H9 (cell line): Measurements from ENCODE around the gene RASGRF1. TPM values are rescaled to one million over a fixed set of nuclear protein-coding genes. Genes with fewer than 3 reads are reported as not detected.

Source experiments
- DNase-seq: peaks from one replicate; pipeline ENCODE4 v3.0.0-alpha.2; 2017
- H2AFZ ChIP-seq: one replicate; pipeline ENCODE4 v1.6.1; 2013; ENCODE audit warnings: mild to moderate bottlenecking, low read length, control low read depth, moderate library complexity
- H2AK5ac ChIP-seq: 2 replicates; pipeline ENCODE4 v1.6.1; 2013; ENCODE audit warnings: low read length, control low read depth, mixed read lengths; ENCODE audit not compliant: insufficient read length
- H2BK120ac ChIP-seq: one replicate; pipeline ENCODE4 v1.6.1; 2013; ENCODE audit warnings: low read depth, mild to moderate bottlenecking, low read length, control low read depth, inconsistent platforms; ENCODE audit not compliant: poor library complexity, severe bottlenecking
- H2BK12ac ChIP-seq: 2 replicates; pipeline ENCODE4 v1.6.1; 2013; ENCODE audit warnings: low read length, control low read depth, mixed read lengths, low read depth; ENCODE audit not compliant: insufficient read length
- H2BK15ac ChIP-seq: 2 replicates; pipeline ENCODE4 v1.6.1; 2013; ENCODE audit warnings: low read depth, low read length, control low read depth
- H2BK20ac ChIP-seq: one replicate; pipeline ENCODE4 v1.6.1; 2013; ENCODE audit warnings: low read depth, mild to moderate bottlenecking, low read length, control low read depth, inconsistent platforms; ENCODE audit not compliant: poor library complexity, severe bottlenecking
- H2BK5ac ChIP-seq: 2 replicates; pipeline ENCODE4 v1.6.1; 2013; ENCODE audit warnings: low read length, control low read depth, mixed read lengths; ENCODE audit not compliant: insufficient read length
- H3K14ac ChIP-seq: 2 replicates; pipeline ENCODE4 v1.6.1; 2013; ENCODE audit warnings: low read length, control low read depth; ENCODE audit not compliant: insufficient read depth
- H3K18ac ChIP-seq: 2 replicates; pipeline ENCODE4 v1.6.1; 2013; ENCODE audit warnings: low read depth, mild to moderate bottlenecking, mixed read lengths, low read length, control low read depth; ENCODE audit not compliant: insufficient read length
- H3K23ac ChIP-seq: 2 replicates; pipeline ENCODE4 v1.6.1; 2013; ENCODE audit warnings: low read length, control low read depth, mixed read lengths, low read depth; ENCODE audit not compliant: insufficient read length
- H3K23me2 ChIP-seq: 2 replicates; pipeline ENCODE4 v1.6.1; 2013; ENCODE audit warnings: low read depth, mild to moderate bottlenecking, mixed read lengths, low read length, control low read depth; ENCODE audit not compliant: insufficient read length, poor library complexity, severe bottlenecking
- H3K27ac ChIP-seq: 2 replicates; pipeline ENCODE4 v1.5.1; 2013; ENCODE audit warnings: low read length, control low read depth, mixed read lengths, low read depth; ENCODE audit not compliant: insufficient read length
- H3K27me3 ChIP-seq: 2 replicates; pipeline ENCODE4 v1.6.1; 2013; ENCODE audit warnings: low read length, control low read depth, inconsistent platforms; ENCODE audit not compliant: insufficient read depth
- H3K4ac ChIP-seq: 2 replicates; pipeline ENCODE4 v1.6.1; 2013; ENCODE audit warnings: low read depth, mild to moderate bottlenecking, control low read depth, inconsistent platforms, low read length, moderate library complexity
- H3K4me1 ChIP-seq: 2 replicates; pipeline ENCODE4 v1.6.1; 2013; ENCODE audit warnings: low read length, control low read depth, inconsistent platforms; ENCODE audit not compliant: insufficient read depth
- H3K4me2 ChIP-seq: 2 replicates; pipeline ENCODE4 v1.6.1; 2013; ENCODE audit warnings: low read length, control low read depth, mixed read lengths; ENCODE audit not compliant: insufficient read length, insufficient read depth
- H3K56ac ChIP-seq: 2 replicates; pipeline ENCODE4 v1.6.1; 2013; ENCODE audit warnings: low read depth, mild to moderate bottlenecking, mixed read lengths, low read length, control low read depth; ENCODE audit not compliant: insufficient read length
- H3K79me1 ChIP-seq: 2 replicates; pipeline ENCODE4 v1.6.1; 2013; ENCODE audit warnings: low read depth, mild to moderate bottlenecking, moderate library complexity, low read length, control low read depth, inconsistent platforms; ENCODE audit not compliant: insufficient read depth, poor library complexity, severe bottlenecking
- H3K79me2 ChIP-seq: 2 replicates; pipeline ENCODE4 v1.6.1; 2013; ENCODE audit warnings: low read length, control low read depth, inconsistent platforms; ENCODE audit not compliant: insufficient read depth
- H3K9ac ChIP-seq: 2 replicates; pipeline ENCODE4 v1.6.1; 2013; ENCODE audit warnings: low read length, control low read depth, mixed read lengths; ENCODE audit not compliant: insufficient read length; ENCODE audit errors: extremely low read depth
- H3K9me3 ChIP-seq: one replicate; pipeline ENCODE4 v1.6.1; 2013; ENCODE audit warnings: low read depth, low read length, inconsistent platforms; ENCODE audit not compliant: control insufficient read depth
- H3T11ph ChIP-seq: one replicate; pipeline ENCODE4 v1.6.1; 2013; ENCODE audit warnings: mild to moderate bottlenecking, low read length, control low read depth, inconsistent platforms
- H4K20me1 ChIP-seq: one replicate; pipeline ENCODE4 v1.6.1; 2013; ENCODE audit not compliant: control insufficient read depth, insufficient read length, insufficient read depth
- H4K5ac ChIP-seq: 2 replicates; pipeline ENCODE4 v1.6.1; 2013; ENCODE audit warnings: low read depth, mild to moderate bottlenecking, mixed read lengths, low read length, control low read depth; ENCODE audit not compliant: insufficient read length
- H4K8ac ChIP-seq: replicated peaks from 2 replicates; pipeline ENCODE4 v1.6.1; 2013; ENCODE audit warnings: low read length, control low read depth, mixed read lengths, low read depth; ENCODE audit not compliant: insufficient read length
- H4K91ac ChIP-seq: 2 replicates; pipeline ENCODE4 v1.6.1; 2013; ENCODE audit warnings: low read depth, mild to moderate bottlenecking, moderate library complexity, mixed read lengths, low read length, control low read depth; ENCODE audit not compliant: insufficient read length
- H3K27ac Mint-ChIP-seq, 3 experiments: 2 replicates in 2 of 3; 3 replicates in 1 of 3; pipeline ENCODE4 v1.8.0; 2020 to 2021; ENCODE audit warnings: mixed read lengths in 3 of 3, mild to moderate bottlenecking in 1 of 3, moderate library complexity in 1 of 3
- H3K27me3 Mint-ChIP-seq: 2 replicates; pipeline ENCODE4 v1.8.0; 2021; ENCODE audit warnings: low read depth, mild to moderate bottlenecking, moderate library complexity, mixed read lengths
- H3K36me3 Mint-ChIP-seq, 3 experiments: 2 replicates in 2 of 3; 3 replicates in 1 of 3; pipeline ENCODE4 v1.8.0; 2020 to 2021; ENCODE audit warnings: low read depth in 3 of 3, mixed read lengths in 3 of 3; ENCODE audit not compliant: insufficient read depth in 1 of 3
- H3K4me1 Mint-ChIP-seq, 2 experiments: 2 replicates each; pipeline ENCODE4 v1.8.0; 2020; ENCODE audit warnings: mixed read lengths in 2 of 2
- H3K4me3 Mint-ChIP-seq, 2 experiments: 2 replicates in 1 of 2; 3 replicates in 1 of 2; pipeline ENCODE4 v1.8.0; 2020 to 2021; ENCODE audit warnings: mild to moderate bottlenecking in 2 of 2, mixed read lengths in 2 of 2, moderate library complexity in 1 of 2
- H3K9me3 Mint-ChIP-seq, 2 experiments: 2 replicates in 1 of 2; 3 replicates in 1 of 2; pipeline ENCODE4 v1.8.0; 2020; ENCODE audit warnings: mild to moderate bottlenecking in 2 of 2, mixed read lengths in 2 of 2, moderate library complexity in 1 of 2
- CTCF ChIP-seq: fragments of 200-600 bp; sonication (generic); conservative IDR thresholded peaks from 3 replicates; pipeline ENCODE4 v1.8.0; 2021; ENCODE audit warnings: antibody characterized with exemption, mild to moderate bottlenecking
- WGBS: extraction: QIAGEN DNeasy Blood & Tissue Kit; methylation state at CpG from one replicate; pipeline ENCODE4 v1.1.7; 2013; ENCODE audit warnings: missing lambda C conversion rate, low lambda C conversion rate, mixed read lengths; ENCODE audit not compliant: insufficient read length; ENCODE audit errors: extremely low coverage; 5-methylcytosine and 5-hydroxymethylcytosine counted together
- total RNA-seq: library from RNA; stranded (reverse); gene quantifications from 2 replicates; pipeline ENCODE4 v1.2.1, GENCODE V29; 2021

Gene RASGRF1
- total RNA-seq, 1 experiment from 2014 or later = 0.48 TPM

DNA sequence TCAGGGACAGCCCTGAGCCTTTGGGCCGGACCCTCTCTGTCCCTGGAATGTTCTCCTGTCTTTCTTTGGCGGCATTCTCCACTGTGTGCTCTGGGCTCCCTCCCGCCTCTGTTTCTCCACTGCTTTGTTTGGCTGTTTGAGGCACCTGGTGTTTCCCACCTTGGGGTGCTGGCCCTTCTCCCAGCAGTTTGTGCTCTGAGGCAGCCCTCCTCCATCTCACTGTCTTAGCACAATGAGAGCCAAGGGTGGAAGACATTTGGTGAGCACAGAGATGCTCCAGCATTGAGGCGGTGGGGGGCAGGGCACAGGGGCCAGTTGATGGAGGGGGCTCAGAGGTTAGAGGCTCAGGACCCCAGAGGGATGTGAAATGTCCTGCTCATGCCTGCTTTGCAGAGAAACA lies 54.3 kb downstream of the RASGRF1 start:
- Mint-ChIP-seq H3K36me3 (peaks cover 0 to 4% (median 3%) of the 10 kb centered on the region in 3 experiments; a peak in 4 of 7 replicates), H3K27me3 (peaks cover 19% of the 10 kb centered on the region), H3K27ac (peak overlapping the region in 1 of 3 experiments; percentile 89; a peak in 1 of 7 replicates), H3K9me3 (peaks cover 7% of the 10 kb centered on the region in 2 experiments; a peak in 4 of 5 replicates), H3K4me1 (peaks cover 13 to 18% of the 10 kb centered on the region in 2 experiments), H3K4me3 (no peak overlapping the region)
- peak overlapping the region; percentile 13; the same call in 1 of the 2 replicates for H3K14ac ChIP-seq
- H4K5ac ChIP-seq = no peak overlapping the region
- no peak for TF ChIP-seq CTCF
- H2BK12ac ChIP-seq = no peak overlapping the region
- no peak overlapping the region for H2AK5ac ChIP-seq
- no peak overlapping the region for H3K56ac ChIP-seq
- H3T11ph ChIP-seq = no peak overlapping the region
- no peaks in the 10 kb centered on the region for H4K20me1 ChIP-seq
- H3K9me3 ChIP-seq = no peaks in the 10 kb centered on the region
- no peak overlapping the region for H3K4ac ChIP-seq
- no peaks in the 10 kb centered on the region for H3K79me1 ChIP-seq
- no peak overlapping the region for H2BK5ac ChIP-seq
- no peaks in the 10 kb centered on the region for H3K79me2 ChIP-seq
- H3K4me1 ChIP-seq = no peaks in the 10 kb centered on the region
- H3K18ac ChIP-seq = no peak overlapping the region
- no peak overlapping the region for H3K23ac ChIP-seq
- no peak overlapping the region for H2BK120ac ChIP-seq
- WGBS = no CpG with 5 or more reads among the region's 4 CpGs
- H4K8ac ChIP-seq = no peak overlapping the region
- DNase-seq = no peak
- no peak overlapping the region for H2BK15ac ChIP-seq
- H2BK20ac ChIP-seq = no peak overlapping the region
- H3K23me2 ChIP-seq = peaks cover 2% of the 10 kb centered on the region
- H3K4me2 ChIP-seq = no peak overlapping the region
- H3K9ac ChIP-seq = no peak overlapping the region
- no peak overlapping the region for H2AFZ ChIP-seq
- H4K91ac ChIP-seq = no peak overlapping the region
- no peaks in the 10 kb centered on the region for H3K27me3 ChIP-seq
- no peak overlapping the region for H3K27ac ChIP-seq
